ENCODE results near the gene CACNA1C.

GRCh38 chr12:2064071-2064507 lies 11.3 kb downstream of the CACNA1C start:
- TF ChIP-seq CTCF (conservative IDR thresholded peaks at IDR 0.05 in 1 of 2, IDR thresholded peaks at IDR 0.05 in 1 of 2; ENCODE audit: extremely low read depth in 1 of 2, insufficient read depth in 1 of 2, low read depth in 1 of 2, low read length in 2 of 2) (no peak), EZH2 (IDR thresholded peaks at IDR 0.05; ENCODE audit: borderline replicate concordance, low read length) (no peak)
